Liver (tissue), 3 donors: ENCODE results near the gene ISG20L2.

Source experiments
- ATF3 ChIP-seq: IDR thresholded peaks from 2 replicates; pipeline ENCODE4 v1.6.1; 2016; ENCODE audit warnings: antibody characterized with exemption
- CTCF ChIP-seq: fragments of 150-350 bp; IDR thresholded peaks from 2 replicates; pipeline ENCODE4 v1.5.1; 2017; ENCODE audit warnings: improper control_type of control experiment, low read depth, low read length; ENCODE audit not compliant: missing input control
- EGR1 ChIP-seq, 2 donors: IDR thresholded peaks; 2 replicates each; pipeline ENCODE4 v1.6.1; 2016 to 2018; ENCODE audit warnings: antibody characterized with exemption in 2 of 2, low read depth in 2 of 2
- FOXA2 ChIP-seq: IDR thresholded peaks from 2 replicates; pipeline ENCODE4 v1.6.1; 2016; ENCODE audit warnings: antibody characterized with exemption
- GABPA ChIP-seq, 2 donors: IDR thresholded peaks in 1 of 2; conservative IDR thresholded peaks in 1 of 2; 2 replicates each; pipeline ENCODE4 v1.6.1; 2016; ENCODE audit warnings: antibody characterized with exemption in 2 of 2, mild to moderate bottlenecking in 1 of 2, moderate library complexity in 1 of 2
- RAD21 ChIP-seq, 2 donors: IDR thresholded peaks; 2 replicates each; pipeline ENCODE4 v1.6.1; 2016; ENCODE audit warnings: antibody characterized with exemption in 2 of 2, mild to moderate bottlenecking in 2 of 2
- REST ChIP-seq: IDR thresholded peaks from 2 replicates; pipeline ENCODE4 v1.6.1; 2016; ENCODE audit warnings: antibody characterized with exemption, mild to moderate bottlenecking
- RXRA ChIP-seq, 2 donors: IDR thresholded peaks; 2 replicates each; pipeline ENCODE4 v1.6.1; 2017 to 2018; ENCODE audit warnings: antibody characterized with exemption in 2 of 2, mild to moderate bottlenecking in 1 of 2
- SP1 ChIP-seq: IDR thresholded peaks from 2 replicates; pipeline ENCODE4 v1.6.1; 2018; ENCODE audit warnings: antibody characterized with exemption, mild to moderate bottlenecking
- TAF1 ChIP-seq: conservative IDR thresholded peaks from 2 replicates; pipeline ENCODE4 v1.6.1; 2016; ENCODE audit warnings: antibody characterized with exemption, mild to moderate bottlenecking
- ZBTB33 ChIP-seq: IDR thresholded peaks from 2 replicates; pipeline ENCODE4 v1.6.1; 2016; ENCODE audit warnings: antibody characterized with exemption
- TF ChIP-seq, protein P1 (sequence below): IDR thresholded peaks from 2 replicates; pipeline ENCODE4 v1.6.1; 2016; ENCODE audit warnings: antibody characterized with exemption
- donor health status: healthy.
- donor health status: healthy.

DNA sequence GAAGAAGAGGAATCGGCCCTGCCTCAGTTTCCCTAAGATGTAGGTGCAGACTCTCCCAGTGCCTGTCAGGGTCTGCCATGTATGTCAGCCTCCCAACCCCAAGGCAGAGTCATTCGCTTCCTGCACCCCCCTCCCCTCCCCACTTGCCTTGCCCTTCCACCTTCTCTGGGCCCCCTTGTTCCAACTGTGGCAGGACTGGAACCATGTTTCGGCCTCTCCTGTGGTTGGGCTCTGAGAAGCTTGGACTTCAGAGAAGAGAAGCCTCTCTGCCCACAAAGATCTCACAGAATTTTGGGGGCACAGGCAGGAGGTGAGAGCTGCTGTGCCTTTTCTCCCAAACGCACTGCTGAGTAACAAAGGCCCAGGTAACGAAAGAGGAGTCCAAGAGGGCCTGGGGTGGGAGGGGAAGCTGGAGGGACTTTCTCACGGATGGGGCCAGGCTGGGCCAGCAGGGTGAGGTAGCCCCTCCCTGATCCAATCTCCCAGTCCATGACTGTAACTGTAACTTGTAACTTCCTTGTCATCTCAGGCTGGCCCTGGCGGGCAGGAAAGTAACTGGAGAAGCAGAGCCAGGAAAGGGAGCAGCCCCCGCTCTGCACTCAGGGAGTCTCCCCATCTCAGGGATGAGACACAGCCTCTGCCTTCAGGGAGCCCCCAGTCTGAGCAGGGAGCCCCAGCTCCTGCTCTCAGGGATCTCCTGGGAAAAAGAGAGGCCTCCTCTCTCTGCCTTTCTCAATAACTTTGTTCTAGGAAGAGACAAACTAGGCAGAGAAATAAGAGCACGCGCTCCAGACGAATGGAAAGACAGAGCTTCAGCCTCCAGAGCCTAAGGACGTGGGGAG lies 34.5 kb downstream of the ISG20L2 start:
- TF ChIP-seq EGR1 (IDR thresholded peaks at IDR 0.05; ENCODE audit: low read depth in 2 of 2) (no peak), CTCF (no peak), ZBTB33 (no peak), GABPA (IDR thresholded peaks at IDR 0.05 in 1 of 2, conservative IDR thresholded peaks at IDR 0.05 in 1 of 2) (no peak), TAF1 (no peak), SP1 (no peak), RAD21 (IDR thresholded peaks at IDR 0.05) (no peak), FOXA2 (no peak), ATF3 (no peak), REST (no peak), RXRA (IDR thresholded peaks at IDR 0.05) (no peak)
- TF ChIP-seq, protein P1, sequence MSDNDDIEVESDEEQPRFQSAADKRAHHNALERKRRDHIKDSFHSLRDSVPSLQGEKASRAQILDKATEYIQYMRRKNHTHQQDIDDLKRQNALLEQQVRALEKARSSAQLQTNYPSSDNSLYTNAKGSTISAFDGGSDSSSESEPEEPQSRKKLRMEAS = no peak
